Thyroid gland (tissue), 4 donors: ENCODE data around the gene TMEM120A.

Experiments
- CTCF ChIP-seq, 6 experiments: fragments of 200-600 bp in 3 of 6; fragments of 450-650 bp in 3 of 6; sonication (generic) in 3 of 6; IDR thresholded peaks; one replicate each; pipeline ENCODE4 v1.5.1; 2016 to 2019; ENCODE audit warnings: antibody characterized with exemption in 6 of 6, mild to moderate bottlenecking in 2 of 6, inconsistent platforms in 1 of 6, moderate library complexity in 1 of 6
- POLR2A ChIP-seq, 2 donors: fragments of 450-650 bp; IDR thresholded peaks; one replicate each; pipeline ENCODE4 v1.6.1; 2017; ENCODE audit warnings: antibody characterized with exemption in 2 of 2, mild to moderate bottlenecking in 2 of 2, moderate library complexity in 1 of 2

GRCh38 chr7:75995996-75996395, 1.6 kb upstream of the TMEM120A start:
- no peak for TF ChIP-seq CTCF (IDR thresholded peaks at IDR 0.05)
- TF ChIP-seq POLR2A (IDR thresholded peaks at IDR 0.05) = no peak
